Natural killer cell (primary cell): ENCODE data around the gene ADGRD1. TPM values are rescaled to one million over a fixed set of nuclear protein-coding genes. Genes with fewer than 3 reads are reported as not detected.

Experiments used
- ATAC-seq, 3 donors: fragments of 150-1000 bp in 2 of 3; fragments of 200-7000 bp in 1 of 3; cut with Tn5 transposase; 1 replicate in 1 of 3; 2 replicates in 2 of 3; pipeline ENCODE4 v1.10.0; 2021; ENCODE audit warnings: mild to moderate bottlenecking in 2 of 3, moderate library complexity in 2 of 3
- DNase-seq, 2 donors: peaks; one replicate each; pipeline versions ENCODE4 v3.0.0 to v3.0.0-alpha.2; 2013 to 2021; ENCODE audit warnings: mixed read lengths in 1 of 2
- H3K27ac ChIP-seq: one replicate; pipeline ENCODE4 v1.5.1; 2013; ENCODE audit warnings: mild to moderate bottlenecking, low read length
- H3K27me3 ChIP-seq: one replicate; pipeline ENCODE4 v1.6.1; 2013; ENCODE audit warnings: low read length; ENCODE audit not compliant: control insufficient read depth, insufficient read depth
- H3K36me3 ChIP-seq: one replicate; pipeline ENCODE4 v1.6.1; 2013; ENCODE audit warnings: low read length; ENCODE audit not compliant: control insufficient read depth, insufficient read depth
- H3K4me1 ChIP-seq: one replicate; pipeline ENCODE4 v1.6.1; 2013; ENCODE audit warnings: low read length; ENCODE audit not compliant: control insufficient read depth, insufficient read depth
- H3K4me3 ChIP-seq: one replicate; pipeline ENCODE4 v1.5.1; 2013; ENCODE audit warnings: low read length
- H3K9me3 ChIP-seq: one replicate; pipeline ENCODE4 v1.6.1; 2013; ENCODE audit warnings: low read length; ENCODE audit not compliant: control insufficient read depth, insufficient read depth
- H3K27ac Mint-ChIP-seq, 2 donors: one replicate each; pipeline ENCODE4 v1.8.0; 2022; ENCODE audit warnings: mild to moderate bottlenecking in 2 of 2, mixed read lengths in 2 of 2, moderate library complexity in 1 of 2
- H3K27me3 Mint-ChIP-seq, 2 donors: one replicate each; pipeline ENCODE4 v1.8.0; 2022; ENCODE audit warnings: low read depth in 2 of 2, mixed read lengths in 2 of 2
- H3K36me3 Mint-ChIP-seq: one replicate; pipeline ENCODE4 v1.8.0; 2022; ENCODE audit warnings: mixed read lengths
- H3K4me1 Mint-ChIP-seq, 2 donors: one replicate each; pipeline ENCODE4 v1.8.0; 2022; ENCODE audit warnings: mixed read lengths in 2 of 2
- H3K4me3 Mint-ChIP-seq: one replicate; pipeline ENCODE4 v1.8.0; 2022; ENCODE audit warnings: mild to moderate bottlenecking, moderate library complexity, mixed read lengths
- H3K9me3 Mint-ChIP-seq, 2 donors: one replicate each; pipeline ENCODE4 v1.8.0; 2022; ENCODE audit warnings: mixed read lengths in 2 of 2
- CTCF ChIP-seq: fragments of 200-600 bp; IDR thresholded peaks from one replicate; pipeline ENCODE4 v1.8.0; 2022; ENCODE audit warnings: antibody characterized with exemption
- WGBS: methylation state at CpG from one replicate; pipeline ENCODE4 v1.1.7; 2013; ENCODE audit warnings: missing lambda C conversion rate; ENCODE audit not compliant: insufficient coverage; 5-methylcytosine and 5-hydroxymethylcytosine counted together
- intact Hi-C: fragments of 100-400 bp; cut with micrococcal nuclease; formaldehyde crosslinking; loops from one replicate; pipeline ENCODE4 v1.14.2; 2022
- total RNA-seq, 4 donors: library from RNA; stranded (reverse); fragments of 120-200 nt in 1 of 4; gene quantifications; one replicate each; pipeline versions ENCODE4 v1.2.3 to v1.2.4, GENCODE V29; 2013 to 2022

The ADGRD1 gene
- total RNA-seq, 3 donors from 2014 or later (not counting 1 experiment from before 2014, with no cell fraction given), result 0.50 to 3.9 (median 1.4) TPM

GRCh38 chr12:131131077-131131807 is 177.5 kb downstream of the ADGRD1 start:
- Histone ChIP-seq H3K4me1 (peaks cover 3% of the 10 kb centered on the region), H3K9me3 (peaks cover 6% of the 10 kb centered on the region), H3K4me3 (no peak overlapping the region), H3K27me3 (no peaks in the 10 kb centered on the region), H3K27ac (no peak overlapping the region), H3K36me3 (no peaks in the 10 kb centered on the region)
- ATAC-seq, result no peak
- Mint-ChIP-seq H3K27ac (no peak overlapping the region), H3K4me1 (peaks cover 15 to 17% of the 10 kb centered on the region in 2 donors), H3K4me3 (no peak overlapping the region), H3K9me3 (no peaks in the 10 kb centered on the region), H3K27me3 (no peaks in the 10 kb centered on the region), H3K36me3 (no peaks in the 10 kb centered on the region)
- no peak for TF ChIP-seq CTCF
- intact Hi-C loops, result no loop called here
- 92% methylated on average over 20 of the region's 20 CpGs for WGBS
- DNase-seq, result no peak

- peaks cover 3% of the 10 kb centered on the region for H3K4me1 ChIP-seq
- H3K4me3 Mint-ChIP-seq, result no peak overlapping the region
- no peak overlapping the region for H3K27ac ChIP-seq
- peaks cover 13 to 17% of the 10 kb centered on the region in 2 donors for H3K4me1 Mint-ChIP-seq
- no peak for ATAC-seq
- no peaks in the 10 kb centered on the region for H3K9me3 Mint-ChIP-seq
- no peak for DNase-seq
- intact Hi-C loops, result no loop called here
- H3K27ac Mint-ChIP-seq, result no peak overlapping the region
- no peak for TF ChIP-seq CTCF
- no peaks in the 10 kb centered on the region for H3K27me3 ChIP-seq
- H3K27me3 Mint-ChIP-seq, result no peaks in the 10 kb centered on the region
- no peaks in the 10 kb centered on the region for H3K36me3 ChIP-seq
- no peaks in the 10 kb centered on the region for H3K36me3 Mint-ChIP-seq
- H3K4me3 ChIP-seq, result no peak overlapping the region
- H3K9me3 ChIP-seq, result peaks cover 6% of the 10 kb centered on the region
- 89% methylated on average over 10 of the region's 10 CpGs for WGBS
These were observed 178.1 kb downstream of the ADGRD1 start for GRCh38 chr12:131131808-131132117.

GRCh38 chr12:131132118-131132892 is 178.6 kb downstream of the ADGRD1 start:
- Mint-ChIP-seq H3K4me3 (no peak overlapping the region), H3K36me3 (no peaks in the 10 kb centered on the region), H3K27ac (no peak overlapping the region), H3K27me3 (no peaks in the 10 kb centered on the region), H3K4me1 (peaks cover 10 to 17% of the 10 kb centered on the region in 2 donors), H3K9me3 (no peaks in the 10 kb centered on the region)
- H3K27ac ChIP-seq, result no peak overlapping the region
- no peaks in the 10 kb centered on the region for H3K27me3 ChIP-seq
- no peak overlapping the region for H3K4me3 ChIP-seq
- H3K36me3 ChIP-seq, result no peaks in the 10 kb centered on the region
- peaks cover 6% of the 10 kb centered on the region for H3K9me3 ChIP-seq
- peak; percentile 63 for TF ChIP-seq CTCF
- ATAC-seq (peak in 1 of 3 donors; percentile 51), DNase-seq (peak; percentile 31 to 79)
- 51% methylated on average over 29 of the region's 29 CpGs for WGBS
- intact Hi-C loops, result no loop called here
- peaks cover 3% of the 10 kb centered on the region for H3K4me1 ChIP-seq
